ENCODE data around the gene CRNKL1.

Gene CRNKL1

GRCh38 chr20:20037960-20038359 is 14.3 kb downstream of the CRNKL1 start:
- peaks cover 4% of the 10 kb centered on the region for H3K4me1 ChIP-seq (ENCODE audit: insufficient read depth, low read length)
- no peaks in the 10 kb centered on the region for H3K27me3 ChIP-seq (ENCODE audit: insufficient read depth, low read length)
- H3K9me3 ChIP-seq (ENCODE audit: low read length): no peaks in the 10 kb centered on the region
- H3K4me3 ChIP-seq (ENCODE audit: low read length): no peak overlapping the region
- no peak overlapping the region for H2AFZ ChIP-seq (ENCODE audit: low read depth, low read length)
- peaks cover 96% of the 10 kb centered on the region for H3K36me3 ChIP-seq (ENCODE audit: insufficient read depth, low read length)

GRCh38 chr20:20036756-20037155 is 15.5 kb downstream of the CRNKL1 start:
- H3K4me3 ChIP-seq (ENCODE audit: low read length): no peak overlapping the region
- H3K36me3 ChIP-seq (ENCODE audit: insufficient read depth, low read length): peaks cover 95% of the 10 kb centered on the region
- H2AFZ ChIP-seq (ENCODE audit: low read depth, low read length): no peak overlapping the region
- no peaks in the 10 kb centered on the region for H3K27me3 ChIP-seq (ENCODE audit: insufficient read depth, low read length)
- H3K9me3 ChIP-seq (ENCODE audit: low read length): no peaks in the 10 kb centered on the region
- peaks cover 4% of the 10 kb centered on the region for H3K4me1 ChIP-seq (ENCODE audit: insufficient read depth, low read length)

- H3K4me3 ChIP-seq (ENCODE audit: low read length): no peak overlapping the region
- H3K4me1 ChIP-seq (ENCODE audit: insufficient read depth, low read length): peaks cover 4% of the 10 kb centered on the region
- no peaks in the 10 kb centered on the region for H3K27me3 ChIP-seq (ENCODE audit: insufficient read depth, low read length)
- H3K9me3 ChIP-seq (ENCODE audit: low read length): no peaks in the 10 kb centered on the region
- H3K36me3 ChIP-seq (ENCODE audit: insufficient read depth, low read length): peaks cover 93% of the 10 kb centered on the region
- H2AFZ ChIP-seq (ENCODE audit: low read depth, low read length): no peak overlapping the region
Measured at GRCh38 chr20:20034486-20034885, 17.8 kb downstream of the CRNKL1 start.

- H3K27me3 ChIP-seq (ENCODE audit: insufficient read depth, low read length): no peaks in the 10 kb centered on the region
- peaks cover 83% of the 10 kb centered on the region for H3K36me3 ChIP-seq (ENCODE audit: insufficient read depth, low read length)
- no peak overlapping the region for H2AFZ ChIP-seq (ENCODE audit: low read depth, low read length)
- no peaks in the 10 kb centered on the region for H3K9me3 ChIP-seq (ENCODE audit: low read length)
- H3K4me1 ChIP-seq (ENCODE audit: insufficient read depth, low read length): no peaks in the 10 kb centered on the region
- no peak overlapping the region for H3K4me3 ChIP-seq (ENCODE audit: low read length)
Measured at GRCh38 chr20:20031790-20032189, 20.5 kb downstream of the CRNKL1 start.

GRCh38 chr20:20027284-20027683 is 25.0 kb downstream of the CRNKL1 start:
- H3K9me3 ChIP-seq (ENCODE audit: low read length): no peaks in the 10 kb centered on the region
- no peak overlapping the region for H2AFZ ChIP-seq (ENCODE audit: low read depth, low read length)
- no peaks in the 10 kb centered on the region for H3K4me1 ChIP-seq (ENCODE audit: insufficient read depth, low read length)
- no peaks in the 10 kb centered on the region for H3K27me3 ChIP-seq (ENCODE audit: insufficient read depth, low read length)
- no peak overlapping the region for H3K4me3 ChIP-seq (ENCODE audit: low read length)
- peaks cover 53% of the 10 kb centered on the region for H3K36me3 ChIP-seq (ENCODE audit: insufficient read depth, low read length)

GRCh38 chr20:20024942-20025341 is 27.3 kb downstream of the CRNKL1 start:
- peaks cover 38% of the 10 kb centered on the region for H3K36me3 ChIP-seq (ENCODE audit: insufficient read depth, low read length)
- no peaks in the 10 kb centered on the region for H3K27me3 ChIP-seq (ENCODE audit: insufficient read depth, low read length)
- H2AFZ ChIP-seq (ENCODE audit: low read depth, low read length): no peak overlapping the region
- H3K9me3 ChIP-seq (ENCODE audit: low read length): no peaks in the 10 kb centered on the region
- H3K4me1 ChIP-seq (ENCODE audit: insufficient read depth, low read length): no peaks in the 10 kb centered on the region
- H3K4me3 ChIP-seq (ENCODE audit: low read length): no peak overlapping the region

- no peak overlapping the region for H3K4me3 ChIP-seq (ENCODE audit: low read length)
- H2AFZ ChIP-seq (ENCODE audit: low read depth, low read length): no peak overlapping the region
- peaks cover 29% of the 10 kb centered on the region for H3K36me3 ChIP-seq (ENCODE audit: insufficient read depth, low read length)
- H3K27me3 ChIP-seq (ENCODE audit: insufficient read depth, low read length): no peaks in the 10 kb centered on the region
- H3K9me3 ChIP-seq (ENCODE audit: low read length): no peaks in the 10 kb centered on the region
- H3K4me1 ChIP-seq (ENCODE audit: insufficient read depth, low read length): peaks cover 7% of the 10 kb centered on the region
Measured at GRCh38 chr20:20023395-20023794, 28.9 kb downstream of the CRNKL1 start.

- no peak overlapping the region for H3K4me3 ChIP-seq (ENCODE audit: low read length)
- no peak overlapping the region for H2AFZ ChIP-seq (ENCODE audit: low read depth, low read length)
- H3K27me3 ChIP-seq (ENCODE audit: insufficient read depth, low read length): no peaks in the 10 kb centered on the region
- no peaks in the 10 kb centered on the region for H3K9me3 ChIP-seq (ENCODE audit: low read length)
- peaks cover 14% of the 10 kb centered on the region for H3K4me1 ChIP-seq (ENCODE audit: insufficient read depth, low read length)
- peaks cover 24% of the 10 kb centered on the region for H3K36me3 ChIP-seq (ENCODE audit: insufficient read depth, low read length)
Measured at GRCh38 chr20:20022498-20022897, 29.8 kb downstream of the CRNKL1 start.

- Histone ChIP-seq H3K36me3 (ENCODE audit: insufficient read depth, low read length) (peaks cover 19% of the 10 kb centered on the region), H3K27me3 (ENCODE audit: insufficient read depth, low read length) (no peaks in the 10 kb centered on the region), H3K4me1 (ENCODE audit: insufficient read depth, low read length) (peaks cover 14% of the 10 kb centered on the region), H3K4me3 (ENCODE audit: low read length) (no peak overlapping the region), H3K9me3 (ENCODE audit: low read length) (no peaks in the 10 kb centered on the region), H2AFZ (ENCODE audit: low read depth, low read length) (no peak overlapping the region)
Measured at GRCh38 chr20:20021835-20022234, 30.4 kb downstream of the CRNKL1 start.

GRCh38 chr20:20020908-20021307 is 31.4 kb downstream of the CRNKL1 start:
- Histone ChIP-seq H2AFZ (ENCODE audit: low read depth, low read length) (no peak overlapping the region), H3K27me3 (ENCODE audit: insufficient read depth, low read length) (no peaks in the 10 kb centered on the region), H3K36me3 (ENCODE audit: insufficient read depth, low read length) (peaks cover 14% of the 10 kb centered on the region), H3K4me3 (ENCODE audit: low read length) (no peak overlapping the region), H3K4me1 (ENCODE audit: insufficient read depth, low read length) (peaks cover 14% of the 10 kb centered on the region), H3K9me3 (ENCODE audit: low read length) (no peaks in the 10 kb centered on the region)

- Histone ChIP-seq H3K27me3 (ENCODE audit: insufficient read depth, low read length) (no peaks in the 10 kb centered on the region), H3K36me3 (ENCODE audit: insufficient read depth, low read length) (peaks cover 13% of the 10 kb centered on the region), H2AFZ (ENCODE audit: low read depth, low read length) (no peak overlapping the region), H3K4me3 (ENCODE audit: low read length) (no peak overlapping the region), H3K4me1 (ENCODE audit: insufficient read depth, low read length) (peaks cover 14% of the 10 kb centered on the region), H3K9me3 (ENCODE audit: low read length) (no peaks in the 10 kb centered on the region)
Measured at GRCh38 chr20:20019123-20019522, 33.1 kb downstream of the CRNKL1 start.

- Histone ChIP-seq H3K27me3 (ENCODE audit: insufficient read depth, low read length) (no peaks in the 10 kb centered on the region), H3K4me1 (ENCODE audit: insufficient read depth, low read length) (peaks cover 14% of the 10 kb centered on the region), H2AFZ (ENCODE audit: low read depth, low read length) (no peak overlapping the region), H3K9me3 (ENCODE audit: low read length) (no peaks in the 10 kb centered on the region), H3K36me3 (ENCODE audit: insufficient read depth, low read length) (peaks cover 8% of the 10 kb centered on the region), H3K4me3 (ENCODE audit: low read length) (peak overlapping the region; percentile 97)
Measured at GRCh38 chr20:20018366-20018765, 33.9 kb downstream of the CRNKL1 start.

- Histone ChIP-seq H2AFZ (ENCODE audit: low read depth, low read length) (peak overlapping the region; percentile 23), H3K4me1 (ENCODE audit: insufficient read depth, low read length) (peaks cover 14% of the 10 kb centered on the region), H3K27me3 (ENCODE audit: insufficient read depth, low read length) (no peaks in the 10 kb centered on the region), H3K36me3 (ENCODE audit: insufficient read depth, low read length) (peaks cover 8% of the 10 kb centered on the region), H3K9me3 (ENCODE audit: low read length) (no peaks in the 10 kb centered on the region), H3K4me3 (ENCODE audit: low read length) (peak overlapping the region; percentile 97)
Measured at GRCh38 chr20:20017844-20018185, 34.5 kb downstream of the CRNKL1 start.

- no peaks in the 10 kb centered on the region for H3K27me3 ChIP-seq (ENCODE audit: insufficient read depth, low read length)
- H3K9me3 ChIP-seq (ENCODE audit: low read length): no peaks in the 10 kb centered on the region
- H3K4me1 ChIP-seq (ENCODE audit: insufficient read depth, low read length): peaks cover 14% of the 10 kb centered on the region
- peak within 1 kb of the TSS; percentile 23 for H2AFZ ChIP-seq (ENCODE audit: low read depth, low read length)
- peak within 1 kb of the TSS; percentile 97 for H3K4me3 ChIP-seq (ENCODE audit: low read length)
- H3K36me3 ChIP-seq (ENCODE audit: insufficient read depth, low read length): peaks cover 4% of the 10 kb centered on the region
Measured at GRCh38 chr20:20017001-20017843, 35.0 kb downstream of the CRNKL1 start, which contains the start of gene NAA20. Gene NAA20, plus strand, starts transcription at chr20:20017362. Its CDS starts 35 bp downstream, at chr20:20017397.

Measured in neuron (in vitro differentiated cells).